Measurements from ENCODE around the gene SART1. TPM values are rescaled to one million over a fixed set of nuclear protein-coding genes. Genes with fewer than 3 reads are reported as not detected.
A peak's percentile ranks its signal among the peaks of the same experiment; 100 is the strongest.

SART1 gene
- total and polyA plus RNA-seq, 10 of the 15 experiments (the other 5 are each of a cell fraction or from before 2014, with no cell fraction given) = 6.2 to 60.5 (median 37.4) TPM

DNA sequence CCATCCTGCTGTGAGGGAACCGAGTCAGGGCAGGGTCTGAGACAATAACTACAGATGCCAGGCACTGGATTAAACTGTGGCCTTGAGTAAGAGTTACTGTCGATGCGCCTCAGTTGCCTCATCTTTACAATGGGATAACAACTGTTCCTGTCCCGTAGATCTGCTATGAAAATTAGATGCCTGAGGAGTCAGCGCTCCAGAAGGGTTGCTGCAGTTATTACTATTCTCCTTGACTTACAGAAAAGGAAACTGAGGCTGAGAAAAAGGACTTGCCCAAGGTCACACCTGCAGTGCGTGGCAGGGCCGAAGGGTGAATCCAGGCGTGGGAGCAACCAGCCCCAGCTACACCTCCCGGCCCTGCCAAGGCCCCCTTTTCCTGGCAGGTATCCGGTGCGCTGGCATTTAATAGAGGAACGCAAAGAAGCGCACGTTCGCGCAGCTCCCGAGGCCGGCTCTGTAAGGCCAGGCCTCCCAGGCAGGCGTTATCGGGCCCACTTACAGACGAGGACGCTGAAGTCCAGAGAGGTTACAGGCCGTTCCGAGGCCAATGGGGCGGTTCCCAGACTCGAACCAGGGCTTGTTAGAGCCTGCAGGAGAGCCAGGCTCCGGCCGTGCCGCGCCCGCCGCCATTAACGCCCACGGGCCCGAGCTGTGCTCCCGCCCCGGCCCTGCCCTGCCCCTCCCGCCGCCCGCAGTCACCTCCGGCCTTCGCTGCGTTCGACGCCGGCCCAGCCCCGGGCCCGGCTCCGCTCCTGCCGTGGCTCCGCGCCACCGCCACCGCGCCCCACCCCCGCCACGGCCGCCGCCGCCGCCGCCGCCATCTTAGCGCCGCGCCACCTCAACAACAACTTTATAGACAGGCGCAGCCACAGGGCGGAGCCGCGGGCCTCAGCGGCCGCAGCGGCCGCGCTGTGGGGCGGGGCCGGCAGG is 43.1 kb upstream of the SART1 start, which contains the start of gene C11orf68 (continued):
- TF ChIP-seq, protein P1, sequence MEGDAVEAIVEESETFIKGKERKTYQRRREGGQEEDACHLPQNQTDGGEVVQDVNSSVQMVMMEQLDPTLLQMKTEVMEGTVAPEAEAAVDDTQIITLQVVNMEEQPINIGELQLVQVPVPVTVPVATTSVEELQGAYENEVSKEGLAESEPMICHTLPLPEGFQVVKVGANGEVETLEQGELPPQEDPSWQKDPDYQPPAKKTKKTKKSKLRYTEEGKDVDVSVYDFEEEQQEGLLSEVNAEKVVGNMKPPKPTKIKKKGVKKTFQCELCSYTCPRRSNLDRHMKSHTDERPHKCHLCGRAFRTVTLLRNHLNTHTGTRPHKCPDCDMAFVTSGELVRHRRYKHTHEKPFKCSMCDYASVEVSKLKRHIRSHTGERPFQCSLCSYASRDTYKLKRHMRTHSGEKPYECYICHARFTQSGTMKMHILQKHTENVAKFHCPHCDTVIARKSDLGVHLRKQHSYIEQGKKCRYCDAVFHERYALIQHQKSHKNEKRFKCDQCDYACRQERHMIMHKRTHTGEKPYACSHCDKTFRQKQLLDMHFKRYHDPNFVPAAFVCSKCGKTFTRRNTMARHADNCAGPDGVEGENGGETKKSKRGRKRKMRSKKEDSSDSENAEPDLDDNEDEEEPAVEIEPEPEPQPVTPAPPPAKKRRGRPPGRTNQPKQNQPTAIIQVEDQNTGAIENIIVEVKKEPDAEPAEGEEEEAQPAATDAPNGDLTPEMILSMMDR (IDR thresholded peaks at IDR 0.05 in 2 of 3, conservative IDR thresholded peaks at IDR 0.05 in 1 of 3; ENCODE audit: control insufficient read depth in 2 of 3, extremely low read depth in 1 of 3, insufficient read depth in 1 of 3, low read depth in 3 of 3, low read length in 3 of 3) = no peak
- TF ChIP-seq POLR2A (IDR thresholded peaks at IDR 0.05; ENCODE audit: low read depth, low read length) = peak; percentile 75
- no peak for TF ChIP-seq SMAD5 (IDR thresholded peaks at IDR 0.05; ENCODE audit: low read depth)
- 0 out of 2 replicates have a peak, but pooled peaks have one; percentile 10 for TF ChIP-seq RCOR1 (conservative IDR thresholded peaks at IDR 0.05; ENCODE audit: low read depth, low read length)
- TF ChIP-seq, protein P2, sequence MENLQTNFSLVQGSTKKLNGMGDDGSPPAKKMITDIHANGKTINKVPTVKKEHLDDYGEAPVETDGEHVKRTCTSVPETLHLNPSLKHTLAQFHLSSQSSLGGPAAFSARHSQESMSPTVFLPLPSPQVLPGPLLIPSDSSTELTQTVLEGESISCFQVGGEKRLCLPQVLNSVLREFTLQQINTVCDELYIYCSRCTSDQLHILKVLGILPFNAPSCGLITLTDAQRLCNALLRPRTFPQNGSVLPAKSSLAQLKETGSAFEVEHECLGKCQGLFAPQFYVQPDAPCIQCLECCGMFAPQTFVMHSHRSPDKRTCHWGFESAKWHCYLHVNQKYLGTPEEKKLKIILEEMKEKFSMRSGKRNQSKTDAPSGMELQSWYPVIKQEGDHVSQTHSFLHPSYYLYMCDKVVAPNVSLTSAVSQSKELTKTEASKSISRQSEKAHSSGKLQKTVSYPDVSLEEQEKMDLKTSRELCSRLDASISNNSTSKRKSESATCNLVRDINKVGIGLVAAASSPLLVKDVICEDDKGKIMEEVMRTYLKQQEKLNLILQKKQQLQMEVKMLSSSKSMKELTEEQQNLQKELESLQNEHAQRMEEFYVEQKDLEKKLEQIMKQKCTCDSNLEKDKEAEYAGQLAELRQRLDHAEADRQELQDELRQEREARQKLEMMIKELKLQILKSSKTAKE (IDR thresholded peaks at IDR 0.05; ENCODE audit: low read depth, poor library complexity, severe bottlenecking) = no peak
- peak; percentile 41 for TF ChIP-seq LARP7 (IDR thresholded peaks at IDR 0.05)
- TF ChIP-seq NFYB (IDR thresholded peaks at IDR 0.05; ENCODE audit: insufficient read depth, low read depth, low read length) = no peak
- no peak for TF ChIP-seq TCF12 (IDR thresholded peaks at IDR 0.05; ENCODE audit: low read depth, low read length)

Measured in GM12878 (cell line).